Panc1 (cell line): ENCODE data around the gene RWDD4. TPM values are rescaled to one million over a fixed set of nuclear protein-coding genes. Genes with fewer than 3 reads are reported as not detected.

ENCODE experiments used
- ATAC-seq: fragments of 200-7000 bp; cut with Tn5 transposase; 2 replicates; pipeline ENCODE4 v1.9.1; 2020; ENCODE audit warnings: mild to moderate bottlenecking, moderate library complexity
- BruUV-seq: library from RNA; stranded (reverse); fragments of 400-500 nt; replicated peaks from 2 replicates; lab custom pipeline; 2021; lab: Mats Ljungman, UMichigan
- CTCF ChIA-PET: fragments of 300-600 bp; sonication (Branson Sonifier 250); formaldehyde crosslinking; loops from one replicate; lab custom pipeline; 2022; ENCODE audit warnings: antibody characterized with exemption; lab: Charles Lee
- POLR2A ChIA-PET: fragments of 300-600 bp; sonication (Branson Sonifier 250); formaldehyde crosslinking; loops from one replicate; lab custom pipeline; 2022; ENCODE audit warnings: antibody characterized with exemption; lab: Charles Lee
- DNase-seq: peaks from one replicate; pipeline ENCODE4 v3.0.0-alpha.2; 2010; ENCODE audit warnings: low read depth, low spot score
- H3K27ac ChIP-seq: 2 replicates; pipeline ENCODE4 v1.5.1; 2011; ENCODE audit warnings: mild to moderate bottlenecking, low read length, inconsistent platforms
- H3K27me3 ChIP-seq: fragments of 200-500 bp; sonication (Bioruptor generic); 2 replicates; pipeline ENCODE4 v1.6.0; 2014; ENCODE audit warnings: low read length, inconsistent platforms; ENCODE audit not compliant: control insufficient read depth, insufficient read depth
- H3K36me3 ChIP-seq: fragments of 200-500 bp; sonication (Bioruptor generic); 2 replicates; pipeline ENCODE4 v1.5.1; 2014; ENCODE audit warnings: inconsistent platforms, mild to moderate bottlenecking, low read length, moderate library complexity; ENCODE audit not compliant: control insufficient read depth, insufficient read depth
- H3K4me1 ChIP-seq: 2 replicates; pipeline ENCODE4 v1.5.1; 2011; ENCODE audit warnings: inconsistent platforms, mild to moderate bottlenecking, low read length, moderate library complexity; ENCODE audit not compliant: control insufficient read depth, insufficient read depth
- H3K4me3 ChIP-seq, 2 experiments: 2 replicates each; pipeline ENCODE4 v1.5.1; 2011 to 2012; ENCODE audit warnings: low read depth in 2 of 2, low read length in 2 of 2, mild to moderate bottlenecking in 2 of 2, inconsistent platforms in 1 of 2, moderate library complexity in 1 of 2
- H3K9me3 ChIP-seq: fragments of 200-500 bp; sonication (Bioruptor generic); 2 replicates; pipeline ENCODE4 v1.5.1; 2014; ENCODE audit warnings: low read depth, mild to moderate bottlenecking, inconsistent platforms, low read length, moderate library complexity; ENCODE audit not compliant: control insufficient read depth, insufficient read depth
- CTCF ChIP-seq: fragments of 450-650 bp; IDR thresholded peaks from 2 replicates; pipeline ENCODE4 v1.5.1; 2017; ENCODE audit warnings: mild to moderate bottlenecking
- POLR2AphosphoS5 ChIP-seq: IDR thresholded peaks from 2 replicates; pipeline ENCODE4 v1.6.1; 2012; ENCODE audit warnings: mild to moderate bottlenecking, low read depth, low read length, moderate library complexity
- SIN3A ChIP-seq: IDR thresholded peaks from 2 replicates; pipeline ENCODE4 v1.6.1; 2012; ENCODE audit warnings: low read depth, mild to moderate bottlenecking, low read length, moderate library complexity, borderline replicate concordance; ENCODE audit not compliant: insufficient read depth
- TCF7L2 ChIP-seq: IDR thresholded peaks from 2 replicates; pipeline ENCODE4 v1.6.1; 2011; ENCODE audit warnings: mild to moderate bottlenecking, low read depth, low read length, inconsistent platforms
- in situ Hi-C: cut with HindIII; loops from 2 replicates; pipeline ENCODE4 v1.10.0; 2016; ENCODE audit warnings: low sequenced_read_pairs, low pct_unique_long_range_greater_than_20kb
- intact Hi-C: fragments of 100-400 bp; cut with micrococcal nuclease; formaldehyde crosslinking; loops from one replicate; pipeline ENCODE4 v1.10.0; 2022; ENCODE audit not compliant: unreplicated experiment
- total RNA-seq: library from RNA; stranded (reverse); gene quantifications from one replicate; pipeline ENCODE4 v1.2.1, GENCODE V29; 2021; ENCODE audit not compliant: unreplicated experiment
- TF ChIP-seq, protein P1 (sequence below), 2 experiments: IDR thresholded peaks; 2 replicates each; pipeline ENCODE4 v1.6.1; 2011 to 2012; ENCODE audit warnings: low read depth in 2 of 2, control low read depth in 1 of 2, low read length in 1 of 2, mild to moderate bottlenecking in 1 of 2, moderate library complexity in 1 of 2; ENCODE audit not compliant: insufficient read depth in 1 of 2

Gene RWDD4
- total RNA-seq, 1 experiment from 2014 or later, result 27.4 TPM

- in situ Hi-C loops, result no loop called here
- no peaks in the 10 kb centered on the region for H3K27me3 ChIP-seq
- ATAC-seq (no peak), DNase-seq (no peak)
- TF ChIP-seq SIN3A (no peak), POLR2AphosphoS5 (no peak), CTCF (no peak), TCF7L2 (no peak)
- TF ChIP-seq, protein P1, sequence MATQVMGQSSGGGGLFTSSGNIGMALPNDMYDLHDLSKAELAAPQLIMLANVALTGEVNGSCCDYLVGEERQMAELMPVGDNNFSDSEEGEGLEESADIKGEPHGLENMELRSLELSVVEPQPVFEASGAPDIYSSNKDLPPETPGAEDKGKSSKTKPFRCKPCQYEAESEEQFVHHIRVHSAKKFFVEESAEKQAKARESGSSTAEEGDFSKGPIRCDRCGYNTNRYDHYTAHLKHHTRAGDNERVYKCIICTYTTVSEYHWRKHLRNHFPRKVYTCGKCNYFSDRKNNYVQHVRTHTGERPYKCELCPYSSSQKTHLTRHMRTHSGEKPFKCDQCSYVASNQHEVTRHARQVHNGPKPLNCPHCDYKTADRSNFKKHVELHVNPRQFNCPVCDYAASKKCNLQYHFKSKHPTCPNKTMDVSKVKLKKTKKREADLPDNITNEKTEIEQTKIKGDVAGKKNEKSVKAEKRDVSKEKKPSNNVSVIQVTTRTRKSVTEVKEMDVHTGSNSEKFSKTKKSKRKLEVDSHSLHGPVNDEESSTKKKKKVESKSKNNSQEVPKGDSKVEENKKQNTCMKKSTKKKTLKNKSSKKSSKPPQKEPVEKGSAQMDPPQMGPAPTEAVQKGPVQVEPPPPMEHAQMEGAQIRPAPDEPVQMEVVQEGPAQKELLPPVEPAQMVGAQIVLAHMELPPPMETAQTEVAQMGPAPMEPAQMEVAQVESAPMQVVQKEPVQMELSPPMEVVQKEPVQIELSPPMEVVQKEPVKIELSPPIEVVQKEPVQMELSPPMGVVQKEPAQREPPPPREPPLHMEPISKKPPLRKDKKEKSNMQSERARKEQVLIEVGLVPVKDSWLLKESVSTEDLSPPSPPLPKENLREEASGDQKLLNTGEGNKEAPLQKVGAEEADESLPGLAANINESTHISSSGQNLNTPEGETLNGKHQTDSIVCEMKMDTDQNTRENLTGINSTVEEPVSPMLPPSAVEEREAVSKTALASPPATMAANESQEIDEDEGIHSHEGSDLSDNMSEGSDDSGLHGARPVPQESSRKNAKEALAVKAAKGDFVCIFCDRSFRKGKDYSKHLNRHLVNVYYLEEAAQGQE (IDR thresholded peaks at IDR 0.05; ENCODE audit: insufficient read depth in 1 of 2, low read depth in 2 of 2, low read length in 1 of 2), result no peak
- BruUV-seq, result no TSS peak
- H3K9me3 ChIP-seq, result no peaks in the 10 kb centered on the region
- POLR2A ChIA-PET, result no interaction called here
- CTCF ChIA-PET, result no interaction called here
- H3K27ac ChIP-seq, result no peak overlapping the region
- H3K36me3 ChIP-seq, result no peaks in the 10 kb centered on the region; the same call in 1 of the 2 replicates
- intact Hi-C loops, result no loop called here
- no peaks in the 10 kb centered on the region for H3K4me1 ChIP-seq
- H3K4me3 ChIP-seq, result no peak overlapping the region
Measured at GRCh38 chr4:183688216-183688615, 29.2 kb upstream of the RWDD4 start.

DNA sequence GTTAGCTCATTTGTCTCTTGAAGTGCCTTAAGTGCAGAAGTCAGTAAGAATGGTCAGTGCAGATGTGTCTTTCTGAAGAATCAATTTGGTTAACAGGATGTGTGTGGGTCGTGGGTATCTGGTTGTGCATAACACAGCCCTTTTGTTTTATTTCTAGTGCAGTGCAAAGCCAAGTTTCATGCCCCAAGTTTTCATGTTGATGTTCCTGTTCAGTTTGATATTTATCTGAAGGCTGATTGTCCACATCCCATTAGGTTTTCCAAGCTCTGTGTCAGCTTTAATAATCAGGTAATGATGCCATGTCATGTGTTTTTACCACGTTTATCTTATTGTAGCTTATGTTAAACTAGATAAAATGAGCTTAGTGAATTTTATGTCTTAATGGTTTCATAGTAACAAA, 27.5 kb upstream of the RWDD4 start:
- Histone ChIP-seq H3K9me3 (no peaks in the 10 kb centered on the region), H3K4me3 (no peak overlapping the region), H3K4me1 (no peaks in the 10 kb centered on the region), H3K27me3 (no peaks in the 10 kb centered on the region), H3K27ac (no peak overlapping the region), H3K36me3 (no peaks in the 10 kb centered on the region; the same call in 1 of the 2 replicates)
- intact Hi-C loops, result no loop called here
- POLR2A ChIA-PET, result no interaction called here
- ATAC-seq (no peak), DNase-seq (no peak)
- TF ChIP-seq CTCF (no peak), TCF7L2 (no peak), POLR2AphosphoS5 (no peak), SIN3A (no peak)
- TF ChIP-seq, protein P1 (IDR thresholded peaks at IDR 0.05; ENCODE audit: insufficient read depth in 1 of 2, low read depth in 2 of 2, low read length in 1 of 2), result no peak
- CTCF ChIA-PET, result no interaction called here
- BruUV-seq, result no TSS peak
- in situ Hi-C loops, result no loop called here
